HG03571 (cell line): ENCODE results near the gene COA1.
"Not testable (repeated sequence)": the region's sequence is repeated elsewhere in the genome, so short reads cannot be mapped to it uniquely, and the experiment has no call there.

Experiments
- ATAC-seq: cut with Tn5 transposase; IDR thresholded peaks from one replicate; pipeline ENCODE4 v1.9.1; 2021; ENCODE audit not compliant: unreplicated experiment

The COA1 gene

GRCh38 chr7:43634384-43634783, 94.9 kb downstream of the COA1 start:
- ATAC-seq, result no peak

GRCh38 chr7:43632746-43633145, 96.6 kb downstream of the COA1 start:
- ATAC-seq, result no peak

DNA sequence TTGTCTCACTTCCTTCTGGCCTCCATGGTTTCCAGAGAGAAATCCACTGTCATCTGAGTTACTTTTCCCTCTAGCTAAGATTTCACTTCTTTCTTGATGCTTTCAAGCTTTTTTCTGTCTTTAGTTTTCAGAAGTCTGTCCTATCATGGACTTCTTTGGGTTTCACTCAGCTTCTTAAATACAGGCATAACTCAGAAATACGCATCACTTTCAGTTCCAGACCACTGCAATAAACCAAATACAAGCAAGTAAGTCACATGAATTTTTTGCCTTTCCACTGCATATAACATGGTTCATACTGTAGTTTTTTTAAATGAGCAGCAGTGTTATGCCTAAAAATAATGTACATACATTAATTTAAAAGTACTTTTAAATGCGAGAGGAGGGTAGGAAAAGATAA, 97.8 kb downstream of the COA1 start:
- ATAC-seq, result no peak

GRCh38 chr7:43630482-43630881, 98.8 kb downstream of the COA1 start:
- ATAC-seq, result no peak

GRCh38 chr7:43629857-43630256, 99.5 kb downstream of the COA1 start:
- no peak for ATAC-seq

DNA sequence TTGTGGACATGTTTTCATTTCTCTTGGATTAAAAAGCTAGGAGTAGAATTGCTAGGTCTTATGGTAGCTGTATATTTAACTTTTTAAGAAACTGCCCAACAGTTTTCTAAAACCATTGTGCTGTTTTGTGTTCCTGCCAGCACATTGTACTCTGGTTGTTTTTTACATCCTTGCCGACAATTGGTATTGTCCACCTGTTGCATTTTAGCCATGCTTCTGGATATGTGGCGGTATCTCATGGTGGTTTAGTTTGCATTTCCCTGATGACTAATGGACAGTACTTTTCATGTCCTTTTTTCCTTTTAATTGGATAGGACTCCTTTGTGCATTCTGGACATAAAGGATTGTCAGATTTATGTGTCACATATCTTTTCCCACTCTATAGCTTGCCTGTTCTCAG, 100.9 kb downstream of the COA1 start:
- no peak for ATAC-seq

DNA sequence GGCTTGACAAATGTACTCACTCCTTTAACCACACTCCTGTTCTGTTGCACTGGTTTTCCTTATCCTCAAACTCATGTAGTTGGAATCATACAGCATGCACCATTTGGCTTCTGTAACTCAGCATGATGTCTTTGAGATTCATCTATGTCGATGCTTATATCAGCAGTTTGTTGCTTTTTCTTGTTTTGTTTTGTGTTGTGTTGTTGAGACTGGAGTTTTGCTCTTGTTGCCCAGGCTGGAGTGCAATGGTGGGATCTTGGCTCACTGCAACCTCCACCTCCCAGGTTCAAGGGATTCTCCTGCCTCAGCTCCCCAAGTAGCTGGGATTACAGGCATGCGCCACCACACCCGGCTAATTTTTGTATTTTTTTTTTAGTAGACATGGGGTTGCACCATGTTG, 101.5 kb downstream of the COA1 start:
- ATAC-seq, result not testable (repeated sequence)

GRCh38 chr7:43626695-43627094, 102.6 kb downstream of the COA1 start:
- ATAC-seq, result no peak

- no peak for ATAC-seq
Measured at GRCh38 chr7:43625980-43626379, 103.3 kb downstream of the COA1 start.

DNA sequence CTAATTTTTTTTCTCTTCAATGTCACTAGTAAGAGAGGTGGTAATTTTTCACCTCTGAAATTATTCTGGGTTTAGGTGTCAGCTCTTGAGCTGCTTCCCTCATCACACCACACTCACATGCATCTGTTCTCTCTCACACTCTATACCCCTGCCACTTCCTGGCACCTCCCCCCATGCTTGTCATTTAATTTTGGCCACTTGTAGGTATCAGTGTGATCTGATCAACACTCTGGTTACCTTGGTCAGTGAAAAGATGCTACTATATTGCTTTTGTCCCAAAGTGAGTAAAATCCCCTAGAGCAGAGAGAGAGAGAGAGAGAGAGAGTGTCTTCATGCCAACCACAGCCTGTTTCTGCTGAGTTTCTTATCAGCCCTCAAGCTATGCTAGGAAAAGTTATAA, 103.9 kb downstream of the COA1 start:
- ATAC-seq, result peak; percentile 66

- no peak for ATAC-seq
Measured at GRCh38 chr7:43624156-43624555, 105.2 kb downstream of the COA1 start.

GRCh38 chr7:43621729-43622448, 107.4 kb downstream of the COA1 start:
- no peak for ATAC-seq

DNA sequence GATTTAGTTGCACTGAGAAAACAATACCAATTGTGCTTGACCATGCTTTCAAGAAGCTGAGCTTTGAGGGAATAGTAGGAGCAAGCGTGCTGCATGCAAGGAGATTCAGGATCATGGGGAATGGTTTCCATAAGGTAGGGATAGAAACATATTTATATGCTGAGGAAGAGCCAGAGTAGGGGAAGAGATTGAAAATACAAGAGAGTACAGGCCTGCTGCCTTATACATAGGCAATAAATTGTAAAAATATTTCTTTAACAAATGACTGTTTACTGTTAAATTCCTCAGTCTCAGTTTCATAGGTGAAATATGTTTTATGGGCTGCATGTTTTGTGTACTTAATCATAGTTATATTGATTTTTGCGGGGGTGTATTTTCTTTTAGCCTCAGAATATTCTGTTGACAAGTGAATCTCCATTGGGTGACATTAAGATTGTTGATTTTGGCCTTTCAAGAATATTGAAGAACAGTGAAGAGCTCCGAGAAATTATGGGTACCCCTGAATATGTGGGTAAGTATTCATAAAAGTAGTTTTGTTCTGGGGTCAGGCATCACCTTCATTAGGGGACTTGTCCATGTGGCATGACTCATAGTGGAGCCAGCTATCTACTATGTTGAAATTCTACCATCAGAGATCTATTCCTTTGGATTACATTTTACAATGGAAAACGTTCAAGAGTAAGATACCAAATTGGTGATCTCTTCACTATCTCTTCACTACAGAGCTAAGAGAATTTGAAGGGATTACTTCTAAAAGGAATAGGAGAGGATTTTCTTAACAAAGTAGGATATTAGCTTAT, 109.9 kb downstream of the COA1 start:
- ATAC-seq, result no peak

GRCh38 chr7:43618073-43618472, 111.2 kb downstream of the COA1 start:
- ATAC-seq, result no peak

DNA sequence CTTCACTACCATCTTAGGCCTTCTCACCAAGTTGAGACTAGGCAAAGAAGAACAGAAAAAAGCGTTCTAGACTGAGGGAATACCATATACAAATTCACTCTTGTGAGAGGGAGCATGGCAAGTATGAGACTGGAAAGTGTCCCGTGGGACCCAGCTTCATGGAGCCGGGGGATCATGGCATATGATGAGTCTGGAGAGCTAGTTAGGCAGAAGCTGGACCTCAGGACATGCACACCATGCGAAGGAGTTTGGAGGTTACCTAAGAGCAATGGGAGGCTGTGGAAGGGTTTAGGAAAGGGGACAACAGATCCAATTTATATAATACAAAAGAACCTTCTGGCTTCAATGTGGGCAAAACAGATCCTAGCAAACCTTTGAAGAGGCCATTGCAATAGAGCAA, 112.3 kb downstream of the COA1 start:
- no peak for ATAC-seq

- no peak for ATAC-seq
Measured at GRCh38 chr7:43615558-43616145, 113.7 kb downstream of the COA1 start.

DNA sequence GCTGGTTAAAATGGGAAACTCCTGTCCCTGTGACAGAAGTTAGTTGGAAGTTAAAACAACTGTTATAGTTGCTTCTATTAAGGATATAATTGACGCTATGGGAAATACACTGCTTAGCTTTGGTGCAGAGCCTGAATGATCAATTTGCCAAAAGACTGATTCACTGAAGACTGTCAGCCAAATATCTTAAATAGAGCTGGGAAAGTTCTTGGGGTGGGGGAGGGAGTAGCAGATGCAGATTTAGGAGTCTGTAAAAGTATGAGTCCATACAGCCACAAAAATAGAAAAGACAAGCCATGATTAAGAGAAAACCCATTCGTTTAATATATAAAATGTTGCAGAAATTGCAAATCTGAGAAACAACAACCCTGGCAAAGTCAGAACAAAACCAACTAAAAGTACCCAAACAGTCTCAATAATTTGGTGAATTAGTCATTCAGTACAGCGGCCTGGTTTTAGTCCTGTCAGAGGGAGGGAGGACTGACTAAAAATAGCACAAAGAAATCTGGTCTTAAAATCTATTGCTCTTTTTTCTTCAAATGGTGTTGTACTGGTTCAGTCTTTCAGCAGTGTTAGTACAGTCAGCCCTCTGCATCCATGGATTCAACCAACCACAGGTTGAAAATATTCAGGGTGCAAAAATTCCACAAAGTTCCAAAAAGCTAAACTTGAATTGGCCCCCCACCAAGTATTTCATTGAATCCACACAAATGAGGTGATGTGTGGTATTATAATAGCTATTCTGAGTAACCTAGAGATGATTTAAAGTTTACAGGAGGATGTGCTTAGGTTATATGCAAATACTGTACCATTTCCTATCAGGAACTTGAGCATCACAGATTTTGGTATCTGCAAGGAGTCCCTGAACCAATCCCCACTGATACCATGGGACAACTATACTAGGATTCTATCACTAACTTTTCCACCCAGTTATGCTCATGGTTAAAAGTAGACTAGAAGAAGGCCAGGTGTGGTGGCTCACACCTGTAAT, 116.4 kb downstream of the COA1 start:
- peak; percentile 67 for ATAC-seq

- ATAC-seq, result no peak
Measured at GRCh38 chr7:43612128-43612527, 117.2 kb downstream of the COA1 start.

DNA sequence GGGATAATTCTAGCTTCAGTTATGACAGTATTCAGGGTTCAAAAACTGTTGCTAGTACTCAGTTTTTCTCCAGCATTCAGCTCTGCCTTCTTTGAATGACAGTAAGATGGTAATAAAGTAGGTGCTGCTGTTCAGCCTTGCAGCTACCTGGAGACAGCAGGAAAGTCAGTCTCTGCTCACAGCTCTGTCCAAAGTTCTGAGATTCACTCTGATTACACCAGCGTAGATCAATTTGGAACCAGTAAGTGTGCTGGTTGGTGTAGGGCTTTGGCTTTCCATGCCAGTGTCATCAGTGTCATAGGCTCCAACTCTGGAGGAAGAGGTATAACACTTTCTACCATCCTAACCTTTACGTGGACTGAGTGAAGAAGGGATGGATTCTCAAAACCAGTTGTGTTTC, 120.2 kb downstream of the COA1 start:
- ATAC-seq, result no peak

GRCh38 chr7:43604251-43604650, 125.1 kb downstream of the COA1 start:
- ATAC-seq, result no peak

DNA sequence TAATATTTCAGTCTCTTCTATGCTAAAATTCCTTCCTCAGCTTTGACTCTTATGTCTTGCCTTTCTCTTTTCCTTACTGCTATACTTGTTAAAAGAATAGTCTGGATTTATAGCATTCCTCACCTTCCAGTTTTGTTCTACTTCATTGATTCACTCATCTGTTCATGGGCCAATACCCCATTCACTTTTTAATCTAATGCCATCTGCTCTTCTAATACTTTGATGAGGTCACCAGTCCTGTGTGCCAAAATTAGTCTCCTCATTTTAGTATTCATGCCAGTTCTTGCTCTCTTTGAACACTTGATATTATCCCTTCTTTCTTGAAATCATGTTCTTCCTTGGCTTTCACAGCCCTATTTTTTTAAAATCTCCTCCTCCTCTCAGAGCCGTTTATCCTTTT, 127.1 kb downstream of the COA1 start:
- ATAC-seq, result no peak
